Mesenchymal stem cell (in vitro differentiated cells and primary cell): ENCODE results near the gene ALDH7A1. TPM values are rescaled to one million over a fixed set of nuclear protein-coding genes. Genes with fewer than 3 reads are reported as not detected.
A peak's percentile ranks its signal among the peaks of the same experiment; 100 is the strongest.

ENCODE experiments used
- DNase-seq: peaks from one replicate; pipeline ENCODE4 v3.0.0-alpha.2; 2013
- H2AFZ ChIP-seq: one replicate; pipeline ENCODE4 v1.6.1; 2013; ENCODE audit warnings: low read depth, mild to moderate bottlenecking, control low read depth, inconsistent platforms, low read length, moderate library complexity
- H2AK5ac ChIP-seq: 2 replicates; pipeline ENCODE4 v1.6.1; 2013; ENCODE audit warnings: low read length, moderate library complexity, mild to moderate bottlenecking, inconsistent platforms; ENCODE audit not compliant: severe bottlenecking
- H2BK120ac ChIP-seq: one replicate; pipeline ENCODE4 v1.6.1; 2013; ENCODE audit warnings: low read depth, mild to moderate bottlenecking, inconsistent platforms, low read length, moderate library complexity
- H2BK12ac ChIP-seq, 2 experiments: one replicate each; pipeline ENCODE4 v1.6.1; 2013; ENCODE audit warnings: inconsistent platforms in 2 of 2, low read length in 2 of 2, mild to moderate bottlenecking in 2 of 2, moderate library complexity in 2 of 2, control low read depth in 1 of 2
- H2BK15ac ChIP-seq: one replicate; pipeline ENCODE4 v1.6.1; 2013; ENCODE audit warnings: mild to moderate bottlenecking, low read depth, inconsistent platforms; ENCODE audit not compliant: poor library complexity, severe bottlenecking
- H2BK5ac ChIP-seq: 2 replicates; pipeline ENCODE4 v1.6.1; 2013; ENCODE audit warnings: low read depth, mild to moderate bottlenecking, low read length, control low read depth, inconsistent platforms; ENCODE audit not compliant: poor library complexity, severe bottlenecking
- H3K14ac ChIP-seq, 2 experiments: one replicate each; pipeline ENCODE4 v1.6.1; 2013; ENCODE audit warnings: inconsistent platforms in 2 of 2, low read length in 2 of 2, control low read depth in 1 of 2, mild to moderate bottlenecking in 1 of 2, moderate library complexity in 1 of 2
- H3K18ac ChIP-seq, 2 experiments: one replicate each; pipeline ENCODE4 v1.6.1; 2013; ENCODE audit warnings: inconsistent platforms in 2 of 2, low read length in 2 of 2, control low read depth in 1 of 2, low read depth in 1 of 2, mild to moderate bottlenecking in 1 of 2
- H3K23ac ChIP-seq, 2 experiments: one replicate each; pipeline ENCODE4 v1.6.1; 2013; ENCODE audit warnings: inconsistent platforms in 2 of 2, low read length in 2 of 2, mild to moderate bottlenecking in 2 of 2, moderate library complexity in 2 of 2, control low read depth in 1 of 2
- H3K27ac ChIP-seq: 2 replicates; pipeline ENCODE4 v1.5.1; 2013; ENCODE audit warnings: mild to moderate bottlenecking, moderate library complexity, low read length, control low read depth, inconsistent platforms; ENCODE audit not compliant: poor library complexity, severe bottlenecking
- H3K27me3 ChIP-seq, 2 experiments: 2 replicates each; pipeline versions ENCODE4 v1.6.1 to v1.7.0; 2013; ENCODE audit warnings: low read length in 2 of 2, mild to moderate bottlenecking in 2 of 2, moderate library complexity in 2 of 2, control low read depth in 1 of 2, inconsistent platforms in 1 of 2; ENCODE audit not compliant: control insufficient read depth in 1 of 2, insufficient read depth in 1 of 2
- H3K36me3 ChIP-seq, 2 experiments: 2 replicates each; pipeline versions ENCODE4 v1.6.1 to v1.7.0; 2013; ENCODE audit warnings: low read length in 2 of 2, control low read depth in 1 of 2, inconsistent platforms in 1 of 2, low read depth in 1 of 2, mild to moderate bottlenecking in 1 of 2; ENCODE audit not compliant: insufficient read depth in 2 of 2, control insufficient read depth in 1 of 2
- H3K4ac ChIP-seq, 2 experiments: one replicate each; pipeline ENCODE4 v1.6.1; 2013; ENCODE audit warnings: inconsistent platforms in 2 of 2, low read length in 2 of 2, mild to moderate bottlenecking in 2 of 2, moderate library complexity in 2 of 2, control low read depth in 1 of 2, low read depth in 1 of 2
- H3K4me1 ChIP-seq: 2 replicates; pipeline ENCODE4 v1.6.1; 2013; ENCODE audit warnings: low read depth, low read length, control low read depth; ENCODE audit not compliant: control insufficient read depth, insufficient read depth
- H3K4me2 ChIP-seq: 2 replicates; pipeline ENCODE4 v1.6.1; 2013; ENCODE audit warnings: low read length, mild to moderate bottlenecking, inconsistent platforms; ENCODE audit not compliant: poor library complexity, severe bottlenecking
- H3K4me3 ChIP-seq, 2 experiments: 2 replicates each; pipeline versions ENCODE4 v1.5.1 to v1.7.0; 2013; ENCODE audit warnings: low read length in 2 of 2, mild to moderate bottlenecking in 2 of 2, control low read depth in 1 of 2, low read depth in 1 of 2; ENCODE audit not compliant: insufficient read depth in 1 of 2
- H3K79me1 ChIP-seq: replicated peaks from 2 replicates; pipeline ENCODE4 v1.6.1; 2013; ENCODE audit warnings: mild to moderate bottlenecking, control low read depth, low read length, inconsistent platforms; ENCODE audit not compliant: poor library complexity, severe bottlenecking
- H3K9ac ChIP-seq: 2 replicates; pipeline ENCODE4 v1.7.0; 2013; ENCODE audit warnings: mild to moderate bottlenecking, low read length, moderate library complexity
- H3K9me3 ChIP-seq: 2 replicates; pipeline ENCODE4 v1.7.0; 2013; ENCODE audit warnings: mild to moderate bottlenecking, low read length; ENCODE audit not compliant: control insufficient read depth
- H4K8ac ChIP-seq: one replicate; pipeline ENCODE4 v1.6.1; 2013; ENCODE audit warnings: inconsistent platforms, mild to moderate bottlenecking, low read length, moderate library complexity
- H4K91ac ChIP-seq: one replicate; pipeline ENCODE4 v1.6.1; 2013; ENCODE audit warnings: mild to moderate bottlenecking, low read length, inconsistent platforms
- WGBS: methylation state at CpG from one replicate; pipeline ENCODE4 v1.1.7; 2013; ENCODE audit warnings: mixed read lengths; 5-methylcytosine and 5-hydroxymethylcytosine counted together
- polyA plus RNA-seq, 2 experiments: library from polyadenylated mRNA; stranded (reverse); fragments of 200-250 nt; gene quantifications; one replicate each; pipeline ENCODE4 v1.2.3, GENCODE V29; 2013

ALDH7A1 gene
- polyA plus RNA-seq (2013, experiment 1 of 2), result 60.3 TPM
- 67.7 TPM for polyA plus RNA-seq (2013, experiment 2 of 2)

DNA sequence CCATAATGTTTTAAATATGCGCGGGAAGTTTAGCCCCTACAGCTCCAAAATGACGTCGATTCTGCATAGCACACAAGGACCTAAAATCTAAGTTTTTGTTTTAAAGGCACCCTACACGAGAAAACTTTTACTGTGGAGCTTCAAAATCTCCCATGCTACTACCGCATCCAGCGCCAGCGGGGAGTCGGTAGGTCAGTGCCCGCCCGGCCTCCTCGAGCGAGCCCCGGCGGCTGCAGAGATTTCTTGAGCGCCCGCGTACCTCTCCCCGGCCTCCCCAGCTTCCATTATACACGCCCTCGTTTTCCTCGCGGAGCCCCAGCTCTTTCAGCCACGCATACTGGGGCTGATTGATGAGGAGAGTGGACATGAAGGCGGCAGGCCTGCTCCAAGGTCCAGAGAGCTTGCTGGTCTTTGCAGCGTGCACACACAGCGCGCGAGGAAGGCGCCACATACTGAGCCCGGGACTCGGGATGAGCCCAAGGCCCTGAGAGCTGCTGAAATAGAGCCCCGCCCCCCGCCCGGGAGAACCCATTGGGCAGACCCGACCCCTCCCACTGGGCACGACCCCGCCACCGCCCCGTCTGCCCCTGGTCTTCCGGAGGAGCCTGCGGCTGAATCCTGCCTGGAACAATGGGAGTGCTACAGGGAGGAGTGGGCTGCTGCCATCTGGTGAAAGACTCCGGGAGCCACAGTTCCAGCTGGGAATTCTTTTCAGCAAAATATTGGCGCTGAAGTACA lies at the start of gene ALDH7A1:
Gene ALDH7A1 (minus strand): TSS at position 472 of the 738 bp plus-strand sequence. CDS start 21 bp downstream, at position 451.
- H3K4me3 ChIP-seq, result peak within 1 kb of the TSS; percentile 82 to 86
- peak within 1 kb of the TSS; percentile 90 for H2BK120ac ChIP-seq
- no peaks in the 10 kb centered on the region for H3K9me3 ChIP-seq
- peak within 1 kb of the TSS; percentile 66 for H4K91ac ChIP-seq
- H3K9ac ChIP-seq, result peak within 1 kb of the TSS; percentile 87
- peak within 1 kb of the TSS; percentile 48 for H2BK15ac ChIP-seq
- DNase-seq, result peak; percentile 94
- H3K36me3 ChIP-seq, result peaks cover 13 to 15% of the 10 kb centered on the region in 2 experiments
- H2BK5ac ChIP-seq, result peak within 1 kb of the TSS; percentile 79
- no peaks in the 10 kb centered on the region for H3K27me3 ChIP-seq
- H3K27ac ChIP-seq, result peak within 1 kb of the TSS; percentile 96
- H4K8ac ChIP-seq, result peak within 1 kb of the TSS; percentile 80
- peak within 1 kb of the TSS in 1 of 2 experiments; percentile 95 for H2BK12ac ChIP-seq
- H3K14ac ChIP-seq, result peak within 1 kb of the TSS in 1 of 2 experiments; percentile 92
- peak within 1 kb of the TSS; percentile 96 for H2AFZ ChIP-seq
- H2AK5ac ChIP-seq, result no peak within 1 kb of the TSS
- H3K4me1 ChIP-seq, result peaks cover 11% of the 10 kb centered on the region
- peak within 1 kb of the TSS; percentile 91 to 96 for H3K18ac ChIP-seq
- peaks cover 17% of the 10 kb centered on the region for H3K79me1 ChIP-seq
- peak within 1 kb of the TSS; percentile 84 for H3K4me2 ChIP-seq
- WGBS, result under 1% methylated on average over 35 of the region's 44 CpGs
- peak within 1 kb of the TSS in 1 of 2 experiments; percentile 83 for H3K23ac ChIP-seq
- H3K4ac ChIP-seq, result peak within 1 kb of the TSS; percentile 58 to 82

GRCh38 chr5:126641387-126641786 lies 46.4 kb upstream of the ALDH7A1 start:
- Histone ChIP-seq H4K91ac (no peak overlapping the region), H3K9me3 (peaks cover 13% of the 10 kb centered on the region), H3K23ac (no peak overlapping the region), H3K36me3 (no peaks in the 10 kb centered on the region), H4K8ac (no peak overlapping the region), H2BK120ac (no peak overlapping the region), H3K27me3 (no peaks in the 10 kb centered on the region), H3K4ac (no peak overlapping the region), H3K4me3 (no peak overlapping the region), H3K79me1 (no peaks in the 10 kb centered on the region), H2BK12ac (no peak overlapping the region), H3K18ac (no peak overlapping the region), H2AK5ac (no peak overlapping the region), H2AFZ (no peak overlapping the region), H3K4me2 (no peak overlapping the region), H3K14ac (no peak overlapping the region), H3K9ac (no peak overlapping the region), H3K4me1 (no peaks in the 10 kb centered on the region), H3K27ac (no peak overlapping the region), H2BK15ac (no peak overlapping the region), H2BK5ac (no peak overlapping the region)
- DNase-seq, result no peak
- WGBS, result 98% methylated on average over 5 of the region's 5 CpGs

GRCh38 chr5:126640866-126641265 lies 45.8 kb upstream of the ALDH7A1 start:
- Histone ChIP-seq H2BK12ac (no peak overlapping the region), H3K14ac (no peak overlapping the region), H3K4me2 (no peak overlapping the region), H3K27me3 (no peaks in the 10 kb centered on the region), H2BK120ac (no peak overlapping the region), H2AFZ (no peak overlapping the region), H3K23ac (no peak overlapping the region), H3K4ac (no peak overlapping the region), H4K8ac (no peak overlapping the region), H3K9me3 (peaks cover 13% of the 10 kb centered on the region), H3K4me1 (no peaks in the 10 kb centered on the region), H3K4me3 (no peak overlapping the region), H3K36me3 (no peaks in the 10 kb centered on the region), H3K27ac (no peak overlapping the region), H2BK5ac (no peak overlapping the region), H3K18ac (no peak overlapping the region), H4K91ac (no peak overlapping the region), H3K79me1 (no peaks in the 10 kb centered on the region), H2BK15ac (no peak overlapping the region), H3K9ac (no peak overlapping the region), H2AK5ac (no peak overlapping the region)
- DNase-seq, result no peak
- 88% methylated on average over 1 of the region's 1 CpG for WGBS

GRCh38 chr5:126636956-126637355 lies 41.9 kb upstream of the ALDH7A1 start:
- H3K14ac ChIP-seq, result no peak overlapping the region
- no peak overlapping the region for H2BK5ac ChIP-seq
- no peaks in the 10 kb centered on the region for H3K9me3 ChIP-seq
- H3K79me1 ChIP-seq, result no peaks in the 10 kb centered on the region
- no peak overlapping the region for H3K4me2 ChIP-seq
- no peak overlapping the region for H3K18ac ChIP-seq
- no peak overlapping the region for H3K9ac ChIP-seq
- no peak overlapping the region for H2BK15ac ChIP-seq
- no peaks in the 10 kb centered on the region for H3K27me3 ChIP-seq
- no peak overlapping the region for H2AFZ ChIP-seq
- no peak overlapping the region for H4K8ac ChIP-seq
- no peak overlapping the region for H3K23ac ChIP-seq
- H2BK120ac ChIP-seq, result no peak overlapping the region
- no peak overlapping the region for H3K4me3 ChIP-seq
- H3K36me3 ChIP-seq, result no peaks in the 10 kb centered on the region
- 100% methylated on average over 1 of the region's 1 CpG for WGBS
- H3K4ac ChIP-seq, result no peak overlapping the region
- no peak for DNase-seq
- H2AK5ac ChIP-seq, result no peak overlapping the region
- H2BK12ac ChIP-seq, result no peak overlapping the region
- H3K27ac ChIP-seq, result no peak overlapping the region
- H3K4me1 ChIP-seq, result peaks cover under 1% of the 10 kb centered on the region
- H4K91ac ChIP-seq, result no peak overlapping the region
